Right ventricle myocardium superior (tissue), 1 donor: Measurements from ENCODE around the gene NFIA. TPM values are rescaled to one million over a fixed set of nuclear protein-coding genes. Genes with fewer than 3 reads are reported as not detected.
A peak's percentile ranks its signal among the peaks of the same experiment; 100 is the strongest.

Source experiments
- ATAC-seq: fragments of 200-7000 bp; cut with Tn5 transposase; one replicate; pipeline ENCODE4 v1.9.1; 2020; ENCODE audit warnings: mild to moderate bottlenecking; ENCODE audit not compliant: poor library complexity
- DNase-seq: peaks from one replicate; pipeline ENCODE4 v3.0.0-alpha.2; 2020
- intact Hi-C: fragments of 100-400 bp; cut with DNase I; formaldehyde crosslinking; loops from one replicate; pipeline ENCODE4 v1.11.2; 2022
- total RNA-seq: library from RNA; stranded (reverse); fragmentation: NEBNext Ultra II Directional; extraction: Animal tissue kit (Norgen Biotek cat#: 25700); gene quantifications from one replicate; pipeline ENCODE4 v1.2.1, GENCODE V29; 2021
- donor health status: DM: no; HTN: yes; CAD: no; lungs with severe emphysema.

The NFIA gene
- total RNA-seq, 1 donor from 2014 or later: 89.5 TPM

DNA sequence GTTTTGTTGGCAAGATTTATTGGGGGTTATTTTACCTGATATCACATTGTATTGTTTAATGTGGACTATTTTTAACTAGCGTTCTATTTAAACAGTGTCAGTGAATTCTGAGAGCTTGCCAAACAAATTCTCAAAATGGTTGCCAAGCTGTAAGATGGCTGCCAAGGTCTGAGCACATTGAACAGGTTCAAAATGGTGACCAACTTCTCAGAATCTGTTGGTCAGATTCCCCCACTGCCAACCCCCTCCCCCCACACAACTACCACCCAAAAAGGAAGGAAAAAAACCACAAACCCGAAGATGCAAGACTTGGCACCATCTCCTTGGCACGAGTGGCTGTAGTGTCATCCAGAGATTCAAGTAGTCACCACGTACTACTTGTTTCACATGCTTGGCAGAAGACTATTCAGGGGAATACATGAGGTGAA, 159.1 kb downstream of the NFIA start:
- DNase-seq (peak; percentile 65), ATAC-seq (peak; percentile 81)
- intact Hi-C loops: loop anchor here (10.0 kb wide), 1 partner anchor 93 kb away; no protein-coding TSS in a partner anchor

DNA sequence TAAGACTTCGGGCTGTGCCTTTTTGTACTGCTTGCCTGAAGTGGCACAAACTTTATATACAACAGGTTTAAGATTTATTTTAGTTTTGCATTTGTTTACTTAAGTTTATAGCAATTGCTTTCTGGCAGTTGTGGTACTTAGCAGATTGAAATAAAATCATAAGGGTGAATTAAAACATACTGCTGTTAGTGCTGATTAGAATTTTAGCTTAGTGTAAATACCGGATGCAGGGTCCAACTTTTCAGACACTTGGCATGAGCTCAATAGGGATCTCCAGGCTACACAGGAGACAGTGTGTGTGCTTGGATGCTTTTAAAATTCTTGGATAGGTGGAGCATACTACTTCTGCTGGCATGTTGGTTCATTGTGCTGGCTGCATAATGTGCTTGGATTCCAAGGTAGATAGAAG, 159.6 kb downstream of the NFIA start:
- no peak for DNase-seq
- peak; percentile 63 for ATAC-seq
- intact Hi-C loops: loop anchor here (10.0 kb wide), 1 partner anchor 93 kb away; no protein-coding TSS in a partner anchor

DNA sequence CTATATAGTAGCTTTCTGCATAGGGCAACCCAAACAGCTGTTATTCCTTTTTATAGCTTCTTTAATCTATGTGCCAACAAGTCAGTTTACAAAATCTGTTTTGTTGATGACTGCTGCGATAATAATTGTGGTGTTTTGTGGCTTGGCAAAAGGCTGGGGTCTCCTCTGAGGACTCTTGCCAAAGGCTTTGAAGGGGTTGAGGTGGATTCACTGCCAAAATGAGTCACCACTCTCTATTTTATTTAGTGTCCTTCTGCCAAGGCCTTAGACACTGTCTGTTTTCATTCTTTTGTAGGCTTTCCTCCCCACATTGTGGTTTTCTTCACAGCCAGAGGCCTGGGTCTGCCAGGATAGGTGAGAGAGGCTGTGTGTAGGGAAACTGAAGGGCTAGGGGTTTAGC, 161.8 kb downstream of the NFIA start:
- ATAC-seq (peak; percentile 13), DNase-seq (no peak)
- intact Hi-C loops: loop anchor here (10.0 kb wide), 1 partner anchor 91 kb away; no protein-coding TSS in a partner anchor

DNA sequence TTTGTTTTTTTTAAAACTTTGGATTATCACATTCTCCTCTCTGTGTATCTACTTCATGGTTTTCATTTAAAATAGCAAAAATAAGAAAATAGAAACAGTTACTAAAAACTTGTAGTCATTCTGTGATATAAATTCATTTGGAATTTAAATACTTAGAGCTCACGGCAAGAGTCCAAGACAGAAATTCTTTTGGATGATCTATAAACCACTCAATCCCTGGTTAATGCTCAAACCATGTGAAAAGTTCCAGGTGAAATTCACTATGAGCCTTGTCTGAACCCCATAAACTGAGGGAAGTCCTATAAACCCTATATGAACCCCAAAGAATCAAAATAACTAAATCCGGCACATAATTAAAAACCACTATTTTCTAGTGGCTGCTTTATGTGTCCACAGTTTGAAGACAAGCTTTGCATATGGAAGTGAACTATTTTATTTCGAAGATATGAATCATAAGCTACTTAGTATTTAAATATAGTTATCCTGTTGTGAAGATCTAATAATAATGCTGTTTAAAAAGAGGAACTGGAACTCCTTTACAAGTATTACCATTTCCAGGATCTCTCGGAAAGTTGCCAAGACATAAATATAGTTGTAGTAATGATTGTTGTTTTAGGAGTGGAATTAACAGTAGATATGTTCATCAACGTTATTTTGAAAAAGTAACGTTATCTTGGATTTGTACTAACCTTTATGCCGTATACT, 163.5 kb downstream of the NFIA start:
- ATAC-seq (no peak), DNase-seq (no peak)
- intact Hi-C loops: loop anchor here (10.0 kb wide), 1 partner anchor 89 kb away; no protein-coding TSS in a partner anchor

DNA sequence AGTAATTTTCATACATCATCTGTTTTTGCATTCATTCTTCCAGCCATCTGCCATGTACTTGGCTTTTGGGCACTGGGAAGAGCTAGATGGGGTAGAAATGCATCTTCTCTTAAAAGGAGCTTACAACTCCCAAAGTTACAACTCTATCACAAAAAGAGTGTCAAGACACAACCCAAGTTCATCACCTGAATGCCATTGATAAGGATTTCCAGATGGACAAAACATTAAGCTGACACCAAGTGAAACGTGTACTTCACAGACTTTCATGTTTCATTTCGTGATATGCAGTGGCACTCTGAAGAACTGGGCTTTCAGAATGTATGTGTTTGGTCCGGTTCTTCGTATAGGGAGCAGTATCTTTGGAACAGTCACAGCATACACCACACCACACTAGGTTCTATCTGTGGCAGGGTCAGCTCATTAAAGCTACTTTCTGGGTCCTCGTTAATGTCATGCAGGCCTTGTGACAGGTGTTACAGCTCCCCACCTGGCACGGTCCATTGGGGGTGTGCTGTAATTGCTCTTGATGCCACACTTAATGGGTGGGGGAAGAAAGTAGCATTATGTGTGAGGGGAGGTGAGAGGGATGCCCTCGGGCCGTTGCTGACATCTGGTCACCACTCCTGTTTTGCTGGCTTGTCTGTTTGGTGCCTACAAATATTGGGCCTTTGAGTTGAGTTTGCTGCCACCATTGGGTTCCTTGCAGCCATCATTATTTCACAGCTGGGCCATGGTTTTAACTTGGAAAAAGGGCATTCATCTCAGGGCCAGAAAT, 164.9 kb downstream of the NFIA start:
- ATAC-seq: no peak
- intact Hi-C loops: loop anchor here (10.0 kb wide), 1 partner anchor 88 kb away; no protein-coding TSS in a partner anchor
- DNase-seq: no peak

DNA sequence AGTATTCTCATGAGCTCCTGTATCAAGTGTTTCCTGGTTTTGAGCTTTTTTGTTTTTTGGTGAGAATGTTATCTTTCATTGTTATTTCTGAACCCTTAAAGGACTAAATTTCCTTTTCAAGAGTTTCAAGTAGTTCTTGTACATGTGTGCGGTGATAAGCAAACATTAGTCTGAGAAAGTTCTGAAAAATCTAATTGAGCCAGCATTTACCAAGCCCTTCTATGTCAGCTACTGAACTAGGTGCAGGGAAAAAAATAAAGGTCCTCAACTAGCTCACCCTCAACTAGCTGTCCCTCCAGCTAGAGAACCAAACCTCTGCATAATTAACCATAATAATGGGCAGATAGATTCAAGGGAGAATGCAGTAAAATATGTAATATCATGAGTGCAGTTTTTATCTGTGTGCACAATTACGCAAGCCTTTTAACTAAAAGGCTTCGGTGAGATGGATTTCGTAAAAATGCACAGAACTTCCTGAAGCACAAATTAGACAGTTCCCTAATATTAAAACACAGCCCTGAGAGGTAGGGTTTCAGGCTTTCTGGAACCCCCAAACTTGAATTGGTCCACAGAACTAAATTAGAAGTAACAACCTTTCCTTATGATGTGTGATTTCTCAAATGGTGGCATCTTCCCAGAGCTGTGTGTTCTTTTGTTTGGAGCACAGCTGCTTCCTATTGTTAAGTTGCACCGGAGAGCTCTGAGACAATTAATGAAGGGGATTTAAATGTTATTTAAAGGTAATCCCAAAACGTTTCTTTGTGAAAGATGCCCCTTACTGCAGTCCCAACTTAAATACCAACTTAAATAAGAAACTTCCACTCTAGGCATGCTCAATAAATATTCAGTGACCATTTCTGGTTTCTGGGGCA, 165.8 kb downstream of the NFIA start:
- intact Hi-C loops: loop anchor here (10.0 kb wide), 1 partner anchor 87 kb away; no protein-coding TSS in a partner anchor
- DNase-seq (no peak), ATAC-seq (no peak)

DNA sequence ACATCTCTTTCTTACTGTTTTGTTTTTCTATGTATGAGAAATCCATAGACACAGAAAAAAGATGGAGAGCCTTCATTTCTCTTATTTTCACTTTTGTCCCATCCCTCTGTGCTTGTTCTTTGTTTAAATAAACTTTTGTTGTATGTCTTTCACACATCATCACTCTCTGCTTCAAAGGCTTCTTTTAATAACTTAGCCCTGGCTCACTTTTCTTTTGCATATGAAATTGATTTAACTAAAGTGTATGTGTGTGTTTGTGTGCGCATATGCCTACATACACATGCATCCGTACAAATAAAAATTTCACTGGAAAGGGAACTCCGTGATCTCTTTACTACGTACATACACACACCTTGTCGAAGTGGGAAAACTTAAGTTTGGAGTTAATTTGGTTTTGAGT, 168.6 kb downstream of the NFIA start:
- intact Hi-C loops: no loop called here
- DNase-seq (no peak), ATAC-seq (no peak)

DNA sequence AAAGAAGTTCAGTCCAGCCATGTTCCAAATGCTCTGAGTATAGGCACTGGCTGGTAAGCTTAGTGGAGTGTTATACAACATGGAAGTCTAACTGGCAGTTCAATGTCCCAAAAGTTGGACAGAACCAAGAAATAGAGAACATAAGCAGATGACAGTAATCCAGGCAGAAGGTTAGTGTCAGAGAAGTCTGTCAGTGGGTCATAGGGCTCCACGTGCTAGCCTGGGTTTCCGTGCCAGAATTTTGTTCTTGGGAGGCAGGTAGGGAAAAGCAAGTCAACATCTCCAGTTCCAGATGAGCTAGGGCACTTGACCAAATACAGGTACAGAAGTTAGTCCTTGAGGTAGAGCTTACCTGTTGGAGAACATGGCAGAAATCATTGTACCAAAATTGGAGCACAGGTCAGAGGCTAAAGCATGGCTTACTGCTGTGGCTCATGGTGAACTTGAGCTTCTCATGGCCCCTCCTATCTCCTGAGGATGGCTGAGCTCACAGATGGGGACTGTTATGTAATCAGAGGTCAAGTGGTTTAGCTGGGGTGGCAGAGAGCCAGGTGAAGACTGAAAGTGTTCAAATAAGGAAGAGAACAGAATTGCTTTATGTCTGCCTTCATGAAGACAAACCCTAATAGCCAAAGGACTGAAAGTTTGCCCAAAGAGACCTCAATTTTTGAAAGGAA, 170.8 kb downstream of the NFIA start:
- DNase-seq (peak; percentile 84), ATAC-seq (peak; percentile 85)
- intact Hi-C loops: no loop called here

DNA sequence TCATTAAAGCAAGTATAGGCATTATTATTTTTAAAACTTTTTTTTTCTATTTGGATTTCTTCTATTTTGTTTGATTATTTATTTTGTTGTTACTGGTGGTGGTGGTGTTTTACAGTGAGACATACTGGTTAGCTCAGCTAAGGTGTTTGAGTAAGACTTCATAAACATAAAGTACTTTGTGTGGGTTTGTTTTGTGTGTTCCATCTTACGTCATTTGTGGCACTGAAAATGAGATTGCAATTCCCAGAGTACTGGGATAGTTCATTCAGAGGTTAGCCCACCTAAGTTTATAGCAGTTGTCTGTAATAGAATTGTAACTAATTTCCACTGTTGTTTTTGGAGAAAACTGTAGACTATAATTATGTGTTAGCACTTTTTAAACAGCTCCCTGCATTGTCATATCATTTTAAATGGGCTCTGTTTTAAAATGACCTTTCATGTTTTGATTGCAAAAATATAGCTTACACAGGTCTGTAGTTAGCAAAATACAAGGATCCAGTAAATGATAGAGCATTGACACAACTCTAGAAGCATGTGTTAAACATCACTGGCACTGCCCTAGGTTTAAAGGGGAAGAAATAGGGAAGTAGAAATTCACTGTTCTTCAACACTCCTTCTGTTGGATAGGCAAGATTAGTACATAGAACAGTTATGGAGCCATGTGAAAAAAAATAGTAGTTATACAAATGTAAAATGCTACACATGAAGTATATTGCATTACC, 171.7 kb downstream of the NFIA start:
- no peak for DNase-seq
- ATAC-seq: peak; percentile 18
- intact Hi-C loops: no loop called here

DNA sequence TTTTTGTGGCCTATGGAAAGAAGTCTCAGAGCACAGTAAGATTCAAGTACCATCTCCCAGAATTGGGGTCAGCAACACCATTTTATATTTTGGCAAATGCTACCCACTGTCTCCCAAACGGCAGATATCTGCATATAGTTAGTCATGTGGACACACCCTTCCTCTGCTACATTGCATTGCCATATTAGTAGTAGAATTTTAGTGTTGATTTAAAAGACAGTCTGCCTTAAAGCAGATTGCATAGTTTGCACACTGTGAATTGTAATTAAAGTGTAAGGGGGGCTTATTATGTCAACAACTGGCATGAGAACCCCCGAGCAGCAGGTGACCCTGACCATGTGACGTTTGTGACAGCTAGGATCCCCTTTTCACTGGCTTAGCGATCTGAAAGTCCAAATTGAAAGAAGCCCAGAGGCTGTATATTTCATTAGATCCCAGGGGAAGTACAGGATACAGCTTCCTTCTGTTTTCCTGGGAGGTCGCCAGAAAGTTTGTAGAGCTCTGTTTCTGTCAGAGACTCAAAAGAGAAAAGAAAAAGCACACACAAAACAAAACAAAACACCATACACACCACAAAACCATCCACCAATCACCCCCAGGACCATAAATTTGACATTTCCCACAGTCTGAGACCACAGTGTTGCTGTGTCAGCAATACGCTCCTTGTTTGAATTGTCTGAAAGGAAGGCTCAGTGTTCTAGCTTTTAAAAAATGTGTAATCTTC, 172.4 kb downstream of the NFIA start:
- intact Hi-C loops: no loop called here
- DNase-seq (no peak), ATAC-seq (peak; percentile 69)

DNA sequence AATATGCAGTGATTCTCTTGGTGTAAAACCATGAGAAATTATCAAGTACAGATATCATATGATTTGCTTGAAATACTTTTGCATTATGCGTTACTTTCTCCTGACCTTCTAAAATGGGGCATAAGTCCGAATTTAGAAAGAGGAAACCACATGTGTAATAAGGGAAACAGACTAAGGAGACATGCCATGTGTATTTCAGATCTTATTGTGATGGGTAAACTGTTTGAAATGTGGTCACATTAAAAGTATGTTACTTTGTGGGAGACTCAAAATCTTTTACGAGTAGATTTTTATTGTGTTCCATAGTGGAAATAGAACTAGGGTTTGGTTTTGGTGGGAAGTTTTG, 173.0 kb downstream of the NFIA start:
- ATAC-seq (no peak), DNase-seq (no peak)
- intact Hi-C loops: no loop called here

DNA sequence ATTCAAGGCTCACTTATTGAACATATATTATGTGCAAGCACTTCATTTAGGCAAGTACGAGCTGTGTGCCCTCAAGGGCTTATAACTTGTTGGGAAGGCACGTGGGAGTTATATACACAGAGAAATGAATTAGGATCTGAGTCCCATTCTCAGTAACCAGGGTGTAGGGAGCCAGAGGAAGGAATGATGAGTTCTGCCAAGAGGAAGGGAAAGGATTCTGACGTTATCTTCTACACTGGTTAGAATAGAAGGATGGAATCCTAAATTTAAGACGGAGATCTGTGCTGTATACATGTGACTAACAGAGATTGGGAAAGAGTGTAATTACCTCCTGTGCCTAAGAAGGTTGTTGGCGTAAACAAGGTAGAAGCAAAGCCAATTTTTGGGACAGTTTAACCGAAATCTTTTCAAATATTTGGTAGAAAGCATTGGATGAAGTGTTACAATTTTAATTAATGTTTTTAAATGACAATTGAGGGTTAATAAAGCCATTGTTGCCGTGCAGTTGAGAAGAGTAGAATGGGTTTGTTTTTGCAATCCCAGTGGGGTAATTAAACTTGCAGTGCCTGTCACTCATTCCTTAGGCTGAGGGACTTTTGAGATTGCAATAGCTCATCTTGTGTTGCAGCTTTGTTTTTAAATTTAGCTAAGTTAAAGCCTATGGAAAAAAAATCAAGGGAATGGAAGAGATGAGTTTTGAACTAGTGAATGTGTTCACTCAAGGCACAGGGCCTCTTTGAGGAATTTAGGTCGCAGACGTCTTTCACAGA, 177.2 kb downstream of the NFIA start:
- DNase-seq (no peak), ATAC-seq (peak; percentile 54)
- intact Hi-C loops: no loop called here

DNA sequence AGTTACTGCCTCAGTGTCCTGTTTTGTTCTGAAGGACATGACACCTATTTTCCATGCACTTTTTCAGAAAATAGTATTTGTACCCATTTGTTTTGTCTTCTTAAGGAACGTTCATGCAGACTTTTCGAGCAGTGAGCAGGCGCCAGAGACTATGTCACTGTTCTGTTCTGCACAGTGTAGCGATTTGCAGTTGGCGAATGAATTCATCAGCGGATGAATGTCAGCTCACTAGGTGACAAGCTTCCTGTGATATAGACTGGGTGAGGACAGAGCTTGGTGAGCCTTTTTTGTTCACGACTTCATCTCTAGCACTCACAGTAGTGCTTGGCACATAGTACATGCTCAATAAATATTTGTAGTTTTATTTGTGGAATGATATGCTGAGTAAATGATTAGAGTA, 177.8 kb downstream of the NFIA start:
- ATAC-seq (no peak), DNase-seq (no peak)
- intact Hi-C loops: no loop called here

DNA sequence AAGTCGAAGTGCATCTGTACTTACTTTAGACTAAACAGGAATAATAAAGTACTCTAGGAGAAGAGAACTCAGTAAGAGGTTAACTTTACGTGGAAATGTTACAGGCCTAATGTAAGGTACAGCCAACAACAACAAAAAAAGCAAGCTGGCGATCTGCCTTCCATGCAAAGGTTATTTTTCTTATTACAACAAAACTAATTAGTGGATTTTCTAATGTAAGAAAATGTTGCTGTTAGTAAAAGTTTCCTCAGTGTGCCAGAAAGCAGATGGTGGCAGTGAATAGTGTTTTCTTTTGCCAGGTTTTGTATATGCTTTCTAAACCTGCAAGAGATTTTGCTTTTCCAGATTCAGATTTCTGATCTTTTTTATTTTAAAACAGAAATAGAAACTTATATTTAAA, 179.2 kb downstream of the NFIA start:
- ATAC-seq (no peak), DNase-seq (no peak)
- intact Hi-C loops: no loop called here

DNA sequence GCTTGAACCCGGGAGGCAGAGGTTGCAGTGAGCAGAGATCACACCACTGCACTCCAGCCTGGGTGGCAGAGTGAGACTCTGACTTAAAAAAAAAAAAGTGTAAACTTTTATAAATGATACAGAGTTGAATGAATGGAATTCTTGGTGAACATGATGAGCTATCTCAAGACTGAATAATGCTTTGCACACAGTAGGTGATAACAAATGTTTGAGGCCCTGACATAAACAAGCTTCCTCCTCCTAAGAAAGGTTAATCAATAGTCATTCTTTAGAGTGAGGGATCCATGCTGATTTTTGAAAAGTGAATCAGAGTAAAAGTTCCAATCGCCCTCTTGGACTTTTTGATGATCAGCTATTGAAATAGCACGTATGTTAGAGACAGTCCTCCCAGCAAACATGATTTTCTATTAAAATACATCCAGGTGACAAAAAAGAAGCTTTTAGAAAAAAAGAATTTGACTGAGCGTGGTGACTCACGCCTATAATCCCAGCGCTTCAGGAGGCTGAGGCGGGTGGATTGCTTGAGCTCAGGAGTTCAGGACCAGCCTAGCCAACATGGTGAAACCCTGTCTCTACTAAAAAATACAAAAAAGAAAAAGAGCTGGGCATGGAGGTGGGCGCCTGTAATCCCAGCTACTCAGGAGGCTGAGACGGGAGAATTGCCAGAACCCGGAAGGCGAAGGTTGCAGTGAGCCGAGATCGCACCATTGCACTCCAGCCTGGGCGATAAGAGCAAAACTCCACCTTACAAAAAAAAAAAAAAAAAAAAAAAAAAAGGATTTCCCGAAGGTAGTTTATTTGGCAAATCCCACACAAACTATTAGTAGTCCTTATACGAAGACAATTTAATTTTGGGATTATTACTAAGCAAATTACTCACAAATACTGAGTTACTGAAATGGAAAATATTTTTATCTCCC, 181.8 kb downstream of the NFIA start:
- intact Hi-C loops: no loop called here
- no peak for DNase-seq

DNA sequence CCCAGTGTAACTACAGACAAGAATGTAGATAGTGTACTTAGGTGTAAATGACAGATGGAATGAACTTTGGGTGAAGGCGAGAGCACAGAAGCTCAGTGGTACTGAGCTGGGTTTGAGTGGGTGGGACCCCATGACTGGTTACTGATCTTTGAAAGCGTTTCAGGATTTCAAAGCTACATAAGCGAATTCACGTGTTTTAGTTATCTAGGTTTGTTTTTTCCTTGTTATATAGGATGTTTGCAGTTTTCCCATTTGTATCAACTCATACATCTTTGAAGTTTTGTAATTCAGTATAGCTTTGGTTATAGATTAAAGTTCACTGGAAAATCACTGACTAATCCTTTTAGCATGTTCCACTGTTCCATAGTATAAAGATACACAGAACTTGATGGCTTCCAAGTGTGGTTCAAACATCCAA, 182.5 kb downstream of the NFIA start:
- DNase-seq (no peak), ATAC-seq (no peak)
- intact Hi-C loops: no loop called here

More for the DNA sequence above, 181.8 kb downstream of the NFIA start:
- no peak for ATAC-seq
